ENCODE data around the gene STUB1.

- no peak for TF ChIP-seq CTCF (IDR thresholded peaks at IDR 0.05 in 2 of 3, conservative IDR thresholded peaks at IDR 0.05 in 1 of 3; ENCODE audit: borderline replicate concordance in 1 of 3, insufficient read depth in 1 of 3, low read depth in 2 of 3, low read length in 2 of 3)
- TF ChIP-seq JUND (IDR thresholded peaks at IDR 0.05) = no peak
Measured at GRCh38 chr16:676913-677312, 3.3 kb upstream of the STUB1 start.
